Keratinocyte (primary cell): ENCODE results near the gene PRPF8. TPM values are rescaled to one million over a fixed set of nuclear protein-coding genes. Genes with fewer than 3 reads are reported as not detected.

Source experiments
- DNase-seq: peaks from one replicate; pipeline ENCODE4 v3.0.0-alpha.2; 2011; ENCODE audit warnings: low read depth, missing footprints, low spot score
- FAIRE-seq: peaks from 2 replicates; lab custom pipeline; 2011; peaks lifted over from hg19 to GRCh38; lab: Jason Lieb, UNC
- H2AFZ ChIP-seq: 2 replicates; pipeline ENCODE4 v1.6.0; 2012; ENCODE audit warnings: low read length, control low read depth, inconsistent platforms; ENCODE audit not compliant: control insufficient read depth
- H3K27ac ChIP-seq: 2 replicates; pipeline ENCODE4 v1.5.1; 2011; ENCODE audit warnings: low read length; ENCODE audit not compliant: control insufficient read depth, insufficient read depth
- H3K27me3 ChIP-seq: 3 replicates; pipeline ENCODE4 v1.6.0; 2011; ENCODE audit warnings: low read length; ENCODE audit not compliant: control insufficient read depth, insufficient read depth; ENCODE audit errors: extremely low read depth
- H3K36me3 ChIP-seq, 2 experiments: 2 replicates in 1 of 2; 3 replicates in 1 of 2; pipeline ENCODE4 v1.5.1; 2011; ENCODE audit warnings: low read length in 2 of 2, mild to moderate bottlenecking in 1 of 2; ENCODE audit not compliant: control insufficient read depth in 2 of 2, insufficient read depth in 2 of 2; ENCODE audit errors: extremely low read depth in 1 of 2
- H3K4me1 ChIP-seq: 3 replicates; pipeline ENCODE4 v1.5.1; 2011; ENCODE audit warnings: low read length; ENCODE audit not compliant: control insufficient read depth, insufficient read depth; ENCODE audit errors: extremely low read depth
- H3K4me2 ChIP-seq: 3 replicates; pipeline ENCODE4 v1.6.0; 2011; ENCODE audit warnings: low read depth, low read length; ENCODE audit not compliant: control insufficient read depth, insufficient read depth; ENCODE audit errors: extremely low read depth
- H3K4me3 ChIP-seq, 3 experiments: fragments of 200-600 bp in 1 of 3; sonication (generic) in 1 of 3; 2 replicates in 2 of 3; 3 replicates in 1 of 3; pipeline ENCODE4 v1.5.1; 2011 to 2016; ENCODE audit warnings: low read length in 3 of 3, mild to moderate bottlenecking in 3 of 3, control low read depth in 2 of 3, inconsistent platforms in 1 of 3, low read depth in 1 of 3, mixed read lengths in 1 of 3, mixed run types in 1 of 3, moderate library complexity in 1 of 3; ENCODE audit not compliant: control insufficient read depth in 2 of 3, insufficient read depth in 2 of 3; ENCODE audit errors: extremely low read depth in 1 of 3
- H3K79me2 ChIP-seq: 2 replicates; pipeline ENCODE4 v1.6.0; 2012; ENCODE audit warnings: low read length; ENCODE audit not compliant: control insufficient read depth, insufficient read depth
- H3K9ac ChIP-seq: 3 replicates; pipeline ENCODE4 v1.6.0; 2011; ENCODE audit warnings: low read length; ENCODE audit not compliant: control insufficient read depth, insufficient read depth; ENCODE audit errors: extremely low read depth
- H3K9me1 ChIP-seq: 3 replicates; pipeline ENCODE4 v1.6.0; 2011; ENCODE audit warnings: low read length; ENCODE audit not compliant: control insufficient read depth, insufficient read depth; ENCODE audit errors: extremely low read depth
- H3K9me3 ChIP-seq: 2 replicates; pipeline ENCODE4 v1.5.1; 2012; ENCODE audit warnings: low read depth, low read length; ENCODE audit not compliant: control insufficient read depth
- H4K20me1 ChIP-seq: 3 replicates; pipeline ENCODE4 v1.6.0; 2011; ENCODE audit warnings: low read length; ENCODE audit not compliant: control insufficient read depth, insufficient read depth; ENCODE audit errors: extremely low read depth
- EZH2 ChIP-seq: IDR thresholded peaks from one replicate; pipeline ENCODE4 v1.6.1; 2012; ENCODE audit warnings: inconsistent platforms, mild to moderate bottlenecking, low read length, moderate library complexity
- dilution Hi-C: fragments of 300-500 bp; cut with MboI; formaldehyde crosslinking; loops from one replicate; pipeline ENCODE4 v1.7.0; 2020; ENCODE audit warnings: low sequenced_read_pairs; ENCODE audit not compliant: extremely low pct_ligation_motif_present
- polyA plus RNA-seq, 5 experiments: library from polyadenylated mRNA; depleted of rRNA in 3 of 5; stranded (reverse) in 3 of 5; stranded (forward) in 1 of 5; unstranded in 1 of 5; fragments of >200 nt; gene quantifications; 1 replicate in 1 of 5; 2 replicates in 3 of 5; 3 replicates in 1 of 5; pipeline versions ENCODE4 v1.2.1 to v1.2.3, GENCODE V29; 2011 to 2012; ENCODE audit warnings: missing spikeins in 2 of 5, low read depth in 1 of 5, low replicate concordance in 1 of 5
- TF ChIP-seq, protein P1 (sequence below), 3 experiments: IDR thresholded peaks in 1 of 3; conservative IDR thresholded peaks in 1 of 3; optimal IDR thresholded peaks in 1 of 3; 2 replicates in 2 of 3; 3 replicates in 1 of 3; pipeline versions ENCODE3 to v1.5.1; 2011; ENCODE audit warnings: low read length in 3 of 3, mild to moderate bottlenecking in 3 of 3, moderate library complexity in 2 of 3, control low read depth in 1 of 3, inconsistent platforms in 1 of 3; ENCODE audit not compliant: insufficient read depth in 2 of 3; ENCODE audit errors: extremely low read depth in 1 of 3

PRPF8 gene
- polyA plus RNA-seq, 1 donor (not counting 4 experiments of a cell fraction or from before 2014, with no cell fraction given) = 97.5 TPM

DNA sequence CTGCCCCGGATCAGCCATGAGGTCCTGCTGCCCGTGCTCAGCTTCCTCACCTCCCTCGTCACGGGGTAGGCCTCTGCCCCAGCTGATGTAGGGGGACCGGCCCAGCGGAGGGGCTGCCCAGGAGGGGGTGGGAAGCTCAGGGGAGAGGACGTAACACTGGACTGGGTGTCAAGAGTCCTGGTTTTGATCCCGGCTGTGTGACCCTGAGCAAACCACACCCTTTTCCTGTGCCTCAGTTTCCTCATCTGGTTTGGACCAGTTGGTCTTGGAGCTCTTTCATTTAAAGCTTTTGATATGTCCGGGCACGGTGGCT is 46.5 kb upstream of the PRPF8 start:
- Histone ChIP-seq H3K79me2 (peaks cover 3% of the 10 kb centered on the region), H3K4me2 (peak overlapping the region; percentile 67), H4K20me1 (no peaks in the 10 kb centered on the region), H3K4me3 (no peak overlapping the region), H3K36me3 (peaks cover 11 to 14% of the 10 kb centered on the region in 2 experiments), H3K9me1 (no peaks in the 10 kb centered on the region), H3K27me3 (no peaks in the 10 kb centered on the region), H3K9ac (peak overlapping the region; percentile 61), H3K27ac (peak overlapping the region; percentile 52), H3K4me1 (peaks cover 13% of the 10 kb centered on the region), H2AFZ (no peak overlapping the region), H3K9me3 (no peaks in the 10 kb centered on the region)
- FAIRE-seq = no peak
- dilution Hi-C loops = loop anchor here (5.0 kb wide), 1 partner anchor 51 kb away; no protein-coding TSS in a partner anchor
- no peak for DNase-seq
- no peak for TF ChIP-seq EZH2
- TF ChIP-seq, protein P1, sequence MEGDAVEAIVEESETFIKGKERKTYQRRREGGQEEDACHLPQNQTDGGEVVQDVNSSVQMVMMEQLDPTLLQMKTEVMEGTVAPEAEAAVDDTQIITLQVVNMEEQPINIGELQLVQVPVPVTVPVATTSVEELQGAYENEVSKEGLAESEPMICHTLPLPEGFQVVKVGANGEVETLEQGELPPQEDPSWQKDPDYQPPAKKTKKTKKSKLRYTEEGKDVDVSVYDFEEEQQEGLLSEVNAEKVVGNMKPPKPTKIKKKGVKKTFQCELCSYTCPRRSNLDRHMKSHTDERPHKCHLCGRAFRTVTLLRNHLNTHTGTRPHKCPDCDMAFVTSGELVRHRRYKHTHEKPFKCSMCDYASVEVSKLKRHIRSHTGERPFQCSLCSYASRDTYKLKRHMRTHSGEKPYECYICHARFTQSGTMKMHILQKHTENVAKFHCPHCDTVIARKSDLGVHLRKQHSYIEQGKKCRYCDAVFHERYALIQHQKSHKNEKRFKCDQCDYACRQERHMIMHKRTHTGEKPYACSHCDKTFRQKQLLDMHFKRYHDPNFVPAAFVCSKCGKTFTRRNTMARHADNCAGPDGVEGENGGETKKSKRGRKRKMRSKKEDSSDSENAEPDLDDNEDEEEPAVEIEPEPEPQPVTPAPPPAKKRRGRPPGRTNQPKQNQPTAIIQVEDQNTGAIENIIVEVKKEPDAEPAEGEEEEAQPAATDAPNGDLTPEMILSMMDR (optimal IDR thresholded peaks at IDR 0.05 in 1 of 3, IDR thresholded peaks at IDR 0.05 in 1 of 3, conservative IDR thresholded peaks at IDR 0.05 in 1 of 3; ENCODE audit: extremely low read depth in 1 of 3, insufficient read depth in 2 of 3, low read length in 3 of 3) = no peak

DNA sequence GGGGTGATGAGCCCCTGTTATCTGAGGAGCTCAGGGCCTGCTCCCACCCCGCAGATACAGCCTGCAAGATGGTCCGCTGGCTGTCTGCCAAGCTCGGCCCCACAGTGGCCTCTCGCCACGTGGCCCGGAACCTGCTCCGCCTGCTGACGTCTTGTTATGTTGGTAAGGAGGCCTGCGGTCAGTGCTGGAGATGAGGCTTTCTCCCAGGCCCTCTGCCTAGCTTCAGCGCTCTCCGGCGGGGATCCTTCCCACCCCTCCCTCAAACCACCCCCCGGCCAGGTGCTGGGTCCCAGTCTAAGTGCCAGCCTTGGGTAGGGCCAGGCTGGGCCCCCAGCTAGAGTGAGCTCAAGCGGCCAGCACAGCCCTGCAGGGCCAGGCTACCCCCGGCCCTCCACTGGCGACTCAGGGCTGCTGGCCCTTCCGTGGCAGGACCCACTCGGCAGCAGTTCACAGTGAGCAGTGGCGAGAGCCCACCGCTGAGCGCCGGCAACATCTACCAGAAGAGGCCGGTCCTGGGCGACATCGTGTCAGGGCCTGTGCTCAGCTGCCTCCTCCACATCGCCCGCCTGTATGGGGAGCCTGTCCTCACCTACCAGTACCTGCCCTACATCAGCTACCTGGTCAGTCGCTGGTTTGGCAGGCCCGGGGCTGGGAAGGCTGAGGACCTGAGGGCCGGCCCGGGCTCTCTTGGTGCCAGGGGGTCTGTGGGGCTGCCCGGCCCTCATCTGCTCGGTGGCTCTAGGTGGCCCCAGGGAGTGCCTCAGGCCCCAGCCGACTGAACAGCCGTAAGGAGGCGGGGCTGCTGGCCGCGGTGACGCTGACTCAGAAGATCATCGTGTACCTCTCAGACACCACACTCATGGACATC is 45.9 kb upstream of the PRPF8 start:
- FAIRE-seq (peak; percentile 92), DNase-seq (no peak)
- Histone ChIP-seq H4K20me1 (no peaks in the 10 kb centered on the region), H3K27me3 (no peaks in the 10 kb centered on the region), H3K4me3 (no peak overlapping the region), H2AFZ (peak overlapping the region; percentile 6), H3K9ac (peak overlapping the region; percentile 61), H3K4me2 (peak overlapping the region; percentile 67), H3K27ac (peak overlapping the region; percentile 60), H3K36me3 (peaks cover 11 to 13% of the 10 kb centered on the region in 2 experiments), H3K4me1 (peaks cover 14% of the 10 kb centered on the region), H3K9me3 (no peaks in the 10 kb centered on the region), H3K9me1 (no peaks in the 10 kb centered on the region), H3K79me2 (peaks cover 9% of the 10 kb centered on the region)
- TF ChIP-seq, protein P1 (optimal IDR thresholded peaks at IDR 0.05 in 1 of 3, IDR thresholded peaks at IDR 0.05 in 1 of 3, conservative IDR thresholded peaks at IDR 0.05 in 1 of 3; ENCODE audit: extremely low read depth in 1 of 3, insufficient read depth in 2 of 3, low read length in 3 of 3) = no peak
- no peak for TF ChIP-seq EZH2
- dilution Hi-C loops = loop anchor here (5.0 kb wide), 1 partner anchor 52 kb away; no protein-coding TSS in a partner anchor
